A549 (cell line): ENCODE results near the gene SOX15. TPM values are rescaled to one million over a fixed set of nuclear protein-coding genes. Genes with fewer than 3 reads are reported as not detected.

ENCODE experiments used
- ATAC-seq, 2 experiments: fragments of 200-7000 bp in 1 of 2; fragments of >200 bp in 1 of 2; cut with Nextera tagmentation in 1 of 2; cut with Tn5 transposase in 1 of 2; 3 replicates each; pipeline versions ENCODE4 v1.8.0 to v1.9.1; 2018 to 2020; ENCODE audit warnings: mild to moderate bottlenecking in 1 of 2, moderate library complexity in 1 of 2
- CTCF ChIA-PET: fragments of 300-600 bp; sonication (Branson Sonifier 250); formaldehyde crosslinking; extraction: SDS; loops from one replicate; lab custom pipeline; 2021; ENCODE audit warnings: antibody characterized with exemption, inconsistent platforms; lab: Yijun Ruan, JAX
- POLR2A ChIA-PET: fragments of 350-600 bp; formaldehyde crosslinking; extraction: SDS; loops from one replicate; lab custom pipeline; 2021; ENCODE audit warnings: antibody characterized with exemption, inconsistent platforms; lab: Yijun Ruan, JAX
- DNase-seq, 2 experiments: peaks; one replicate each; pipeline versions ENCODE4 v3.0.0 to v3.0.0-alpha.2; 2011 to 2016; ENCODE audit warnings: low read depth in 1 of 2, low spot score in 1 of 2
- FAIRE-seq: peaks from 2 replicates; lab custom pipeline; 2011; peaks lifted over from hg19 to GRCh38; lab: Jason Lieb, UNC
- H3K27ac ChIP-seq, 2 experiments: fragments of >200 bp; sonication (Bioruptor Twin); formaldehyde crosslinking; 3 replicates each; pipeline ENCODE4 v1.5.1; 2016 to 2017
- H3K4me1 ChIP-seq: fragments of >200 bp; sonication (Bioruptor Twin); formaldehyde crosslinking; 3 replicates; pipeline ENCODE4 v1.6.1; 2016
- H3K4me2 ChIP-seq: fragments of >200 bp; sonication (Bioruptor Twin); formaldehyde crosslinking; 3 replicates; pipeline ENCODE4 v1.6.1; 2016
- H3K4me3 ChIP-seq: fragments of >200 bp; sonication (Bioruptor Twin); formaldehyde crosslinking; 3 replicates; pipeline ENCODE4 v1.5.1; 2016
- H3K9me3 ChIP-seq: fragments of >200 bp; sonication (Bioruptor Twin); formaldehyde crosslinking; 3 replicates; pipeline ENCODE4 v1.6.1; 2016
- BCL3 ChIP-seq: fragments of >200 bp; sonication (Bioruptor Twin); formaldehyde crosslinking; IDR thresholded peaks from 3 replicates; pipeline ENCODE4 v1.6.1; 2016
- CEBPB ChIP-seq, 2 experiments: fragments of >200 bp in 1 of 2; sonication (Bioruptor Twin) in 1 of 2; formaldehyde crosslinking in 1 of 2; IDR thresholded peaks; 2 replicates each; pipeline ENCODE4 v1.6.1; 2012 to 2016
- EHF ChIP-seq: fragments of 250-450 bp; sonication (Bioruptor Pico); IDR thresholded peaks from 2 replicates; pipeline ENCODE4 v1.5.0; 2020; ENCODE audit warnings: mild to moderate bottlenecking
- FOSB ChIP-seq: fragments of 250-450 bp; sonication (Bioruptor Pico); IDR thresholded peaks from 2 replicates; pipeline ENCODE4 v1.5.0; 2020; ENCODE audit warnings: mild to moderate bottlenecking, moderate library complexity
- HES2 ChIP-seq: fragments of >200 bp; sonication (Bioruptor Twin); formaldehyde crosslinking; IDR thresholded peaks from 2 replicates; pipeline ENCODE4 v1.6.1; 2016
- HEYL ChIP-seq: fragments of 250-450 bp; sonication (Bioruptor Pico); IDR thresholded peaks from 2 replicates; pipeline ENCODE4 v1.8.0; 2021; ENCODE audit warnings: mild to moderate bottlenecking, moderate library complexity
- HOXB13 ChIP-seq: fragments of 250-450 bp; sonication (Bioruptor Pico); IDR thresholded peaks from 2 replicates; pipeline ENCODE4 v1.5.0; 2020; ENCODE audit warnings: low read depth, mild to moderate bottlenecking, moderate library complexity
- JUNB ChIP-seq: fragments of >200 bp; sonication (Bioruptor Twin); formaldehyde crosslinking; IDR thresholded peaks from 2 replicates; pipeline ENCODE4 v1.6.1; 2016
- KDM1A ChIP-seq: fragments of 200-600 bp; sonication (generic); IDR thresholded peaks from 2 replicates; pipeline ENCODE4 v1.6.1; 2016; ENCODE audit warnings: low read depth, mild to moderate bottlenecking
- MAFK ChIP-seq: fragments of 450-650 bp; IDR thresholded peaks from 2 replicates; pipeline ENCODE4 v1.6.1; 2014; ENCODE audit not compliant: partially characterized antibody
- MAZ ChIP-seq: fragments of 150-350 bp; IDR thresholded peaks from 2 replicates; pipeline ENCODE4 v1.6.1; 2014; ENCODE audit warnings: antibody characterized with exemption, low read depth, low read length, borderline replicate concordance
- MYC ChIP-seq: IDR thresholded peaks from 2 replicates; pipeline ENCODE4 v1.6.1; 2012; ENCODE audit warnings: mild to moderate bottlenecking, inconsistent platforms, low read length, improper control_type of control experiment, borderline replicate concordance
- NFE2L2 ChIP-seq: fragments of 150-350 bp; conservative IDR thresholded peaks from 2 replicates; pipeline ENCODE4 v1.6.1; 2014; ENCODE audit warnings: low read length
- RAD21 ChIP-seq, 2 experiments: fragments of >200 bp in 1 of 2; sonication (Bioruptor Twin) in 1 of 2; formaldehyde crosslinking in 1 of 2; IDR thresholded peaks in 1 of 2; conservative IDR thresholded peaks in 1 of 2; 2 replicates in 1 of 2; 3 replicates in 1 of 2; pipeline ENCODE4 v1.6.1; 2012 to 2018; ENCODE audit warnings: inconsistent platforms in 1 of 2
- RARB ChIP-seq: fragments of 250-450 bp; sonication (Bioruptor Pico); IDR thresholded peaks from 2 replicates; pipeline ENCODE4 v1.8.0; 2021; ENCODE audit warnings: mild to moderate bottlenecking, moderate library complexity
- RFX5 ChIP-seq: fragments of 450-650 bp; IDR thresholded peaks from 2 replicates; pipeline ENCODE4 v1.7.1; 2014; ENCODE audit warnings: antibody characterized with exemption, mild to moderate bottlenecking, moderate library complexity
- RNF2 ChIP-seq: fragments of 200-600 bp; sonication (generic); IDR thresholded peaks from 2 replicates; pipeline ENCODE4 v1.6.1; 2016; ENCODE audit warnings: low read depth, mild to moderate bottlenecking, antibody characterized with exemption, moderate library complexity, borderline replicate concordance
- SREBF2 ChIP-seq: fragments of 450-650 bp; IDR thresholded peaks from 2 replicates; pipeline ENCODE4 v1.6.1; 2014; ENCODE audit warnings: mild to moderate bottlenecking, moderate library complexity
- TP53 ChIP-seq: fragments of 250-450 bp; sonication (Bioruptor Pico); IDR thresholded peaks from 2 replicates; pipeline ENCODE4 v1.5.0; 2021; ENCODE audit warnings: mild to moderate bottlenecking, moderate library complexity
- ZC3H11A ChIP-seq: fragments of 450-650 bp; IDR thresholded peaks from 2 replicates; pipeline ENCODE4 v1.6.1; 2014; ENCODE audit warnings: antibody characterized with exemption, mild to moderate bottlenecking
- ZFP36 ChIP-seq: fragments of 450-650 bp; IDR thresholded peaks from 2 replicates; pipeline ENCODE4 v1.6.1; 2014; ENCODE audit warnings: borderline replicate concordance; ENCODE audit not compliant: partially characterized antibody
- ZNF302 ChIP-seq: fragments of 250-450 bp; sonication (Bioruptor Pico); IDR thresholded peaks from 2 replicates; pipeline ENCODE4 v1.9.0; 2021; ENCODE audit warnings: inconsistent platforms, mild to moderate bottlenecking, moderate library complexity
- WGBS: methylation state at CpG from one replicate; pipeline ENCODE4 v1.1.6; 2017; ENCODE audit errors: missing lambda C conversion rate; 5-methylcytosine and 5-hydroxymethylcytosine counted together
- polyA plus RNA-seq, 4 experiments: library from polyadenylated mRNA; depleted of rRNA in 3 of 4; stranded (reverse); fragments of >200 nt; fragmentation: RNase III in 1 of 4; extraction: RNeasy Plus Mini Kit Qiagen cat#74134 plus additional on column Dnase treatment in 1 of 4; gene quantifications; 2 replicates in 3 of 4; 3 replicates in 1 of 4; pipeline ENCODE4 v1.2.3, GENCODE V29; 2011 to 2017
- TF ChIP-seq, protein P1 (sequence below): fragments of 250-450 bp; sonication (Bioruptor Pico); IDR thresholded peaks from 2 replicates; pipeline ENCODE4 v1.5.0; 2021; ENCODE audit warnings: mild to moderate bottlenecking, moderate library complexity, borderline replicate concordance
- TF ChIP-seq, protein P2 (sequence below): fragments of 200-600 bp; sonication (generic); IDR thresholded peaks from 2 replicates; pipeline ENCODE4 v1.6.1; 2016; ENCODE audit warnings: antibody characterized with exemption, mild to moderate bottlenecking, moderate library complexity

Gene SOX15
- polyA plus RNA-seq, 2 of the 4 experiments (the other 2 are of a cell fraction) = 0.05 to 0.19 TPM

GRCh38 chr17:7612294-7612640 is 22.4 kb upstream of the SOX15 start:
- DNase-seq = no peak
- FAIRE-seq = peak; percentile 51
- no peak overlapping the region for H3K4me3 ChIP-seq
- ChIA-PET CTCF (interaction anchor here (0.9 to 7.7 kb wide), 9 partner anchors 11 to 150 kb away, joined by 3 to 56 read pairs (median 5); partner anchors contain the start of genes SAT2, SOX15, TP53 and WRAP53), POLR2A (interaction anchor here (6.1 kb wide), 1 partner anchor 75 kb away, joined by 58 read pairs; the partner anchor contains the start of genes TP53 and WRAP53)
- H3K4me2 ChIP-seq = peak overlapping the region; percentile 91
- H3K9me3 ChIP-seq = no peaks in the 10 kb centered on the region
- no peak for ATAC-seq
- peaks cover 29% of the 10 kb centered on the region for H3K4me1 ChIP-seq
- no peak for TF ChIP-seq BCL3
- no peak for TF ChIP-seq NFE2L2
- no peak for TF ChIP-seq JUNB
- no peak for TF ChIP-seq TP53 (CRISPR knock-in tag)
- TF ChIP-seq, protein P1, sequence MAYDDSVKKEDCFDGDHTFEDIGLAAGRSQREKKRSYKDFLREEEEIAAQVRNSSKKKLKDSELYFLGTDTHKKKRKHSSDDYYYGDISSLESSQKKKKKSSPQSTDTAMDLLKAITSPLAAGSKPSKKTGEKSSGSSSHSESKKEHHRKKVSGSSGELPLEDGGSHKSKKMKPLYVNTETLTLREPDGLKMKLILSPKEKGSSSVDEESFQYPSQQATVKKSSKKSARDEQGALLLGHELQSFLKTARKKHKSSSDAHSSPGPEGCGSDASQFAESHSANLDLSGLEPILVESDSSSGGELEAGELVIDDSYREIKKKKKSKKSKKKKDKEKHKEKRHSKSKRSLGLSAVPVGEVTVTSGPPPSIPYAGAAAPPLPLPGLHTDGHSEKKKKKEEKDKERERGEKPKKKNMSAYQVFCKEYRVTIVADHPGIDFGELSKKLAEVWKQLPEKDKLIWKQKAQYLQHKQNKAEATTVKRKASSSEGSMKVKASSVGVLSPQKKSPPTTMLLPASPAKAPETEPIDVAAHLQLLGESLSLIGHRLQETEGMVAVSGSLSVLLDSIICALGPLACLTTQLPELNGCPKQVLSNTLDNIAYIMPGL (CRISPR knock-in tag) = no peak
- TF ChIP-seq EHF (CRISPR knock-in tag) = no peak
- TF ChIP-seq KDM1A = no peak
- no peak for TF ChIP-seq HOXB13 (CRISPR knock-in tag)
- TF ChIP-seq HEYL = no peak
- no peak for TF ChIP-seq SREBF2
- TF ChIP-seq RARB (CRISPR knock-in tag) = no peak
- 96% methylated on average over 1 of the region's 1 CpG for WGBS
- peak overlapping the region; percentile 40 to 66; a peak in 4 of 6 replicates for H3K27ac ChIP-seq

GRCh38 chr17:7611635-7612293 is 21.9 kb upstream of the SOX15 start:
- 68% methylated on average over 3 of the region's 3 CpGs for WGBS
- no peak overlapping the region for H3K4me3 ChIP-seq
- ATAC-seq (no peak), FAIRE-seq (no peak), DNase-seq (no peak)
- H3K4me1 ChIP-seq = peaks cover 29% of the 10 kb centered on the region
- ChIA-PET CTCF (interaction anchor here (0.6 to 7.7 kb wide), 13 partner anchors 11 to 149 kb away, joined by 3 to 56 read pairs (median 5); partner anchors contain the start of genes SAT2, SOX15, TP53 and WRAP53), POLR2A (interaction anchor here (1.1 to 6.1 kb wide), 2 partner anchors 40 to 76 kb away, joined by 3 to 58 read pairs; partner anchors contain the start of genes ATP1B2, TP53 and WRAP53)
- no peak for TF ChIP-seq CEBPB (IDR thresholded peaks at IDR 0.05)
- TF ChIP-seq ZC3H11A = no peak
- peak; percentile 82 for TF ChIP-seq NFE2L2
- no peak for TF ChIP-seq HES2
- TF ChIP-seq MAFK = peak; percentile 99
- no peak for TF ChIP-seq MYC
- no peak for TF ChIP-seq RNF2
- no peak for TF ChIP-seq HEYL
- TF ChIP-seq RAD21 (conservative IDR thresholded peaks at IDR 0.05 in 1 of 2, IDR thresholded peaks at IDR 0.05 in 1 of 2) = no peak
- no peak for TF ChIP-seq ZFP36
- no peaks in the 10 kb centered on the region for H3K9me3 ChIP-seq
- peak overlapping the region; percentile 40 to 66; a peak in 5 of 6 replicates for H3K27ac ChIP-seq
- peak overlapping the region; percentile 91 for H3K4me2 ChIP-seq

DNA sequence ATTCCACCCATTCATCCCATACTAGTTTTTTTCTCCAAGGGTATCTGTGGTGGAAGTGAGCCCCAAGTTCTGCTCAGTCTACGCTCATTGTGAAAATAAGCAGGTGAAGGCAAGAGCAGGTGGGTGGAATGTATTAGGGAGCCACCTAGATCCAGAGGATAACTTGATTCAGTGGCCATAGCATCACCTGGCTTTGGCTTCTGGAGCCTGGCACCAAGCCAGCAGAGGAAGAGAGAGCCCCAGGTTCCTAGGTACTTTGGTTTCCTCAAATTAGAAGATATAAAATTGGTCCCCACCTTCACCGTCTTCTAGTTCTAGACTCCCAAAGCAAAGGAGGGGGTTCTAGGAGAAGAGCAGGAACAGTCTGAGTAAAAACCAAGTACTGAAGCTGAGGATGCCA is 20.7 kb upstream of the SOX15 start:
- H3K9me3 ChIP-seq = no peaks in the 10 kb centered on the region
- ATAC-seq (no peak), FAIRE-seq (peak; percentile 49), DNase-seq (no peak)
- POLR2A ChIA-PET = interaction anchor here (0.7 to 1.1 kb wide), 2 partner anchors 27 to 41 kb away, joined by 3 read pairs; partner anchors contain the start of genes ATP1B2 and MPDU1
- H3K27ac ChIP-seq = no peak overlapping the region
- WGBS = 99% methylated on average over 2 of the region's 2 CpGs
- H3K4me1 ChIP-seq = peaks cover 29% of the 10 kb centered on the region
- H3K4me2 ChIP-seq = no peak overlapping the region
- no peak overlapping the region for H3K4me3 ChIP-seq
- CTCF ChIA-PET = interaction anchor here (0.7 to 7.7 kb wide), 8 partner anchors 10 to 113 kb away, joined by 3 to 56 read pairs (median 8); partner anchors contain the start of genes SOX15, TP53 and WRAP53
- TF ChIP-seq CEBPB (IDR thresholded peaks at IDR 0.05) = no peak
- TF ChIP-seq, protein P2, sequence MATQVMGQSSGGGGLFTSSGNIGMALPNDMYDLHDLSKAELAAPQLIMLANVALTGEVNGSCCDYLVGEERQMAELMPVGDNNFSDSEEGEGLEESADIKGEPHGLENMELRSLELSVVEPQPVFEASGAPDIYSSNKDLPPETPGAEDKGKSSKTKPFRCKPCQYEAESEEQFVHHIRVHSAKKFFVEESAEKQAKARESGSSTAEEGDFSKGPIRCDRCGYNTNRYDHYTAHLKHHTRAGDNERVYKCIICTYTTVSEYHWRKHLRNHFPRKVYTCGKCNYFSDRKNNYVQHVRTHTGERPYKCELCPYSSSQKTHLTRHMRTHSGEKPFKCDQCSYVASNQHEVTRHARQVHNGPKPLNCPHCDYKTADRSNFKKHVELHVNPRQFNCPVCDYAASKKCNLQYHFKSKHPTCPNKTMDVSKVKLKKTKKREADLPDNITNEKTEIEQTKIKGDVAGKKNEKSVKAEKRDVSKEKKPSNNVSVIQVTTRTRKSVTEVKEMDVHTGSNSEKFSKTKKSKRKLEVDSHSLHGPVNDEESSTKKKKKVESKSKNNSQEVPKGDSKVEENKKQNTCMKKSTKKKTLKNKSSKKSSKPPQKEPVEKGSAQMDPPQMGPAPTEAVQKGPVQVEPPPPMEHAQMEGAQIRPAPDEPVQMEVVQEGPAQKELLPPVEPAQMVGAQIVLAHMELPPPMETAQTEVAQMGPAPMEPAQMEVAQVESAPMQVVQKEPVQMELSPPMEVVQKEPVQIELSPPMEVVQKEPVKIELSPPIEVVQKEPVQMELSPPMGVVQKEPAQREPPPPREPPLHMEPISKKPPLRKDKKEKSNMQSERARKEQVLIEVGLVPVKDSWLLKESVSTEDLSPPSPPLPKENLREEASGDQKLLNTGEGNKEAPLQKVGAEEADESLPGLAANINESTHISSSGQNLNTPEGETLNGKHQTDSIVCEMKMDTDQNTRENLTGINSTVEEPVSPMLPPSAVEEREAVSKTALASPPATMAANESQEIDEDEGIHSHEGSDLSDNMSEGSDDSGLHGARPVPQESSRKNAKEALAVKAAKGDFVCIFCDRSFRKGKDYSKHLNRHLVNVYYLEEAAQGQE = no peak
- no peak for TF ChIP-seq RFX5
- TF ChIP-seq, protein P1 (CRISPR knock-in tag) = no peak
- no peak for TF ChIP-seq ZNF302 (CRISPR knock-in tag)
- TF ChIP-seq FOSB = no peak
- TF ChIP-seq MAZ = no peak
